Karpas-422 (cell line): ENCODE measurements around the gene HS6ST1. TPM values are rescaled to one million over a fixed set of nuclear protein-coding genes. Genes with fewer than 3 reads are reported as not detected.

Experiments used
- DNase-seq: peaks from one replicate; pipeline ENCODE4 v3.0.0-alpha.2; 2015
- H2AFZ ChIP-seq: fragments of 200-600 bp; sonication (generic); 2 replicates; pipeline ENCODE4 v1.6.1; 2014; ENCODE audit warnings: antibody characterized with exemption, low read length, mixed read lengths
- H3K27ac ChIP-seq: fragments of 200-600 bp; sonication (generic); 2 replicates; pipeline ENCODE4 v1.5.1; 2014; ENCODE audit warnings: mild to moderate bottlenecking, low read length, moderate library complexity
- H3K27me3 ChIP-seq: fragments of 200-600 bp; sonication (generic); 2 replicates; pipeline ENCODE4 v1.6.1; 2014; ENCODE audit warnings: low read length, mixed read lengths
- H3K36me3 ChIP-seq: fragments of 200-600 bp; sonication (generic); 2 replicates; pipeline ENCODE4 v1.6.1; 2014; ENCODE audit warnings: low read length, mixed read lengths; ENCODE audit not compliant: insufficient read depth
- H3K4me1 ChIP-seq: fragments of 200-600 bp; sonication (generic); 2 replicates; pipeline ENCODE4 v1.6.1; 2014; ENCODE audit warnings: mild to moderate bottlenecking, low read length, mixed read lengths
- H3K4me2 ChIP-seq: fragments of 200-600 bp; sonication (generic); 2 replicates; pipeline ENCODE4 v1.6.1; 2014; ENCODE audit warnings: low read length, low read depth, mild to moderate bottlenecking; ENCODE audit not compliant: poor library complexity, severe bottlenecking
- H3K4me3 ChIP-seq: fragments of 200-600 bp; sonication (generic); 2 replicates; pipeline ENCODE4 v1.5.1; 2014; ENCODE audit warnings: mild to moderate bottlenecking, antibody characterized with exemption, low read length, mixed read lengths
- H3K79me2 ChIP-seq: fragments of 200-600 bp; sonication (generic); 2 replicates; pipeline ENCODE4 v1.6.1; 2014; ENCODE audit warnings: mild to moderate bottlenecking, low read length, mixed read lengths
- H3K9ac ChIP-seq: fragments of 200-600 bp; sonication (generic); 2 replicates; pipeline ENCODE4 v1.6.0; 2014; ENCODE audit warnings: low read length
- H3K9me2 ChIP-seq: fragments of 200-600 bp; sonication (generic), shearing (Covaris generic); replicated peaks from 2 replicates; pipeline ENCODE4 v1.6.0; 2014; ENCODE audit warnings: mild to moderate bottlenecking, low read length, moderate library complexity; ENCODE audit not compliant: insufficient read depth
- H3K9me3 ChIP-seq: fragments of 300-700, 200-600 bp; sonication (generic); 2 replicates; pipeline ENCODE4 v1.6.1; 2014; ENCODE audit warnings: low read length, mixed read lengths
- H4K20me1 ChIP-seq: fragments of 200-600 bp; sonication (generic); 2 replicates; pipeline ENCODE4 v1.6.1; 2014; ENCODE audit warnings: mild to moderate bottlenecking, antibody characterized with exemption, low read length, low read depth; ENCODE audit not compliant: insufficient read depth
- total RNA-seq: library from RNA; depleted of rRNA; stranded (reverse); fragments of >200 nt; shearing (Covaris generic); gene quantifications from 2 replicates; pipeline ENCODE4 v1.2.3, GENCODE V29; 2014; ENCODE audit warnings: low replicate concordance

The HS6ST1 gene
- total RNA-seq, 1 experiment from 2014 or later = 3.3 TPM

DNA sequence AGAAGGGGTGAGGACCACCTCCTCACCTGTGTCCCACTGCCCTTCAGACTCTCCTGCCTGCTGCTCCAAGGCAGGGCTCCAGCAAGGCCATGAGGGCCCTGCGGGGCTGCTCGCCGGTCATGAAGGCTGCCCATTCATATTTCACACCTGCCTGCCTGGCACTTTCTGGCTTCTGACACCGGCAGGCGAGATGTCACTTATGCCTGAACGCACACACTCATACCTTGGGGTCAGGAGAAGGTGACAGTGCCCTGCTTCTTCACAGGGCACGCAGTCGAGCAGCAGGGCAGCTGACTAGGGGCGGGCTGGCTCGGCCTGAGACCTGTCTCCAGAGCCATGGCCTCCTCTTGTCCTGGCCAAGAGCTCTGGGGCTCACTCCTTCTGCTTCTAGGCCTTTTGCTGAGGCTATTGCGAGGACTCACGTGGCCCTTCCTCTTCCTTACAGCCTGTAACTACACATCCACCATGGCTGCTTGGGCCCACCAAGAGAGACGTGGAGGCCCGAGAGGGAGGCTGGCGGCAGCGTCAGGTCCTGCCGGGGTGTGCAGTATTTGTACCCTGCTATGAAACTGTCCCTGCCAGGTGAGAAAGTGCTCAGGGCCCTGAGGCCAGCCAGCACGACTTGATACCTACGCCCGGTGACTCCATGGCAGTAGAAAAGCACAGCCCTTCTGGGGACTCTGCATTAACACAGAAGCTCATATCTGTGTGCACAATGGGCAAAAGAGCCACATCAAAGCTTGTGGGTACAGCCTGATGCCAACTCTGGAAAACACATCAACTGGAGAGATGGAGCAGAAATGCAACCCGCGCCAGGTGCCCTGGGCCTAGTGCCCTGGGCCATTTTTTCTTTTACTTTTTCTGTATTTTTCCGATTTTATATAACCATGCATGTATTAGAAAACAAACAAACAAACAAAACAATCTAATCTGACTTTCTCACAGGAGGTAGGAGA, 30.6 kb downstream of the HS6ST1 start:
- Histone ChIP-seq H2AFZ (no peak overlapping the region), H3K9me2 (no peaks in the 10 kb centered on the region), H3K36me3 (no peaks in the 10 kb centered on the region), H3K9me3 (no peaks in the 10 kb centered on the region), H3K4me2 (no peak overlapping the region), H3K4me3 (no peak overlapping the region), H4K20me1 (peaks cover 17% of the 10 kb centered on the region; the same call in 1 of the 2 replicates), H3K4me1 (no peaks in the 10 kb centered on the region), H3K27ac (no peak overlapping the region), H3K27me3 (no peaks in the 10 kb centered on the region), H3K9ac (no peak overlapping the region), H3K79me2 (no peaks in the 10 kb centered on the region)
- DNase-seq = no peak

GRCh38 chr2:128286905-128287779, 31.5 kb downstream of the HS6ST1 start:
- H3K9ac ChIP-seq = no peak overlapping the region
- no peaks in the 10 kb centered on the region for H3K9me3 ChIP-seq

GRCh38 chr2:128286011-128286721, 32.5 kb downstream of the HS6ST1 start:
- Histone ChIP-seq H3K79me2 (no peaks in the 10 kb centered on the region), H3K4me2 (no peak overlapping the region), H3K4me3 (no peak overlapping the region), H3K4me1 (peaks cover 3% of the 10 kb centered on the region), H3K9ac (no peak overlapping the region), H3K9me2 (no peaks in the 10 kb centered on the region), H3K36me3 (no peaks in the 10 kb centered on the region), H2AFZ (no peak overlapping the region), H4K20me1 (peaks cover 15% of the 10 kb centered on the region; the same call in 1 of the 2 replicates), H3K27me3 (no peaks in the 10 kb centered on the region), H3K9me3 (no peaks in the 10 kb centered on the region), H3K27ac (no peak overlapping the region)
- DNase-seq = no peak

More at GRCh38 chr2:128286905-128287779, 31.5 kb downstream of the HS6ST1 start:
- no peak for DNase-seq
- Histone ChIP-seq H2AFZ (no peak overlapping the region), H3K36me3 (no peaks in the 10 kb centered on the region), H3K4me3 (no peak overlapping the region), H3K27me3 (no peaks in the 10 kb centered on the region), H4K20me1 (peaks cover 16% of the 10 kb centered on the region; the same call in 1 of the 2 replicates), H3K4me1 (no peaks in the 10 kb centered on the region), H3K4me2 (no peak overlapping the region), H3K79me2 (no peaks in the 10 kb centered on the region), H3K27ac (no peak overlapping the region), H3K9me2 (no peaks in the 10 kb centered on the region)

GRCh38 chr2:128285329-128285931, 33.2 kb downstream of the HS6ST1 start:
- no peak overlapping the region for H3K9ac ChIP-seq
- H4K20me1 ChIP-seq = peaks cover 15% of the 10 kb centered on the region; the same call in 1 of the 2 replicates
- H3K36me3 ChIP-seq = no peaks in the 10 kb centered on the region
- peaks cover 6% of the 10 kb centered on the region for H3K4me1 ChIP-seq
- no peak overlapping the region for H2AFZ ChIP-seq
- no peak for DNase-seq
- H3K4me3 ChIP-seq = no peak overlapping the region
- H3K79me2 ChIP-seq = no peaks in the 10 kb centered on the region
- H3K27me3 ChIP-seq = no peaks in the 10 kb centered on the region
- H3K9me2 ChIP-seq = no peaks in the 10 kb centered on the region
- no peak overlapping the region for H3K4me2 ChIP-seq
- no peaks in the 10 kb centered on the region for H3K9me3 ChIP-seq
- no peak overlapping the region for H3K27ac ChIP-seq

DNA sequence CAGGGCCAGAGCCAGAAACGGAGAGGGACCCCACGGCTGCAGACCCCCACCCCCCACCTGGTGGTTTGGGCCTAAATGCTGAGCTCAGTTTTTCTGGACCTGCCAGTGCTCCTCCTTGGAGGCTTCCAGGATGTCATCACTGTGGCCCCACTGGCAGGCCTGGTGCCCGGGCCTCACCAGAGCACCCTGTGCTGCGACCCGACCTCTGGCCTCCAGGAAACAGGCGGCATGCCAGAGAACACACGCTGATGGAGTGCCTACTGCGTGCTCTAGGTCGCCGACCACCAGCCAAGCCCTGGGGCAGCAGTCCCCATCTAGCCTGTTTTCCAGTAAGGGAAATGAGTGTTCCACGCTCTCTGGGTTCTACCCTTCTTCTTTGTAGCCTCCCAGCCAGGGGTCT, 33.8 kb downstream of the HS6ST1 start:
- H3K4me3 ChIP-seq = no peak overlapping the region
- H2AFZ ChIP-seq = no peak overlapping the region
- no peak overlapping the region for H3K9ac ChIP-seq
- H3K4me1 ChIP-seq = peaks cover 6% of the 10 kb centered on the region
- peaks cover 16% of the 10 kb centered on the region; the same call in 1 of the 2 replicates for H4K20me1 ChIP-seq
- no peaks in the 10 kb centered on the region for H3K27me3 ChIP-seq
- no peaks in the 10 kb centered on the region for H3K36me3 ChIP-seq
- H3K79me2 ChIP-seq = no peaks in the 10 kb centered on the region
- no peak for DNase-seq
- no peaks in the 10 kb centered on the region for H3K9me2 ChIP-seq
- H3K27ac ChIP-seq = no peak overlapping the region
- H3K4me2 ChIP-seq = no peak overlapping the region
- H3K9me3 ChIP-seq = no peaks in the 10 kb centered on the region

GRCh38 chr2:128284037-128284441, 34.6 kb downstream of the HS6ST1 start:
- no peak overlapping the region for H3K4me3 ChIP-seq
- no peak overlapping the region for H3K27ac ChIP-seq
- no peaks in the 10 kb centered on the region for H3K36me3 ChIP-seq
- H3K4me1 ChIP-seq = peaks cover 6% of the 10 kb centered on the region
- no peak overlapping the region for H3K4me2 ChIP-seq
- no peaks in the 10 kb centered on the region for H3K27me3 ChIP-seq
- H3K9ac ChIP-seq = no peak overlapping the region
- H4K20me1 ChIP-seq = peaks cover 17% of the 10 kb centered on the region; the same call in 1 of the 2 replicates
- H3K79me2 ChIP-seq = no peaks in the 10 kb centered on the region
- no peaks in the 10 kb centered on the region for H3K9me2 ChIP-seq
- no peak overlapping the region for H2AFZ ChIP-seq
- no peaks in the 10 kb centered on the region for H3K9me3 ChIP-seq
- DNase-seq = no peak

DNA sequence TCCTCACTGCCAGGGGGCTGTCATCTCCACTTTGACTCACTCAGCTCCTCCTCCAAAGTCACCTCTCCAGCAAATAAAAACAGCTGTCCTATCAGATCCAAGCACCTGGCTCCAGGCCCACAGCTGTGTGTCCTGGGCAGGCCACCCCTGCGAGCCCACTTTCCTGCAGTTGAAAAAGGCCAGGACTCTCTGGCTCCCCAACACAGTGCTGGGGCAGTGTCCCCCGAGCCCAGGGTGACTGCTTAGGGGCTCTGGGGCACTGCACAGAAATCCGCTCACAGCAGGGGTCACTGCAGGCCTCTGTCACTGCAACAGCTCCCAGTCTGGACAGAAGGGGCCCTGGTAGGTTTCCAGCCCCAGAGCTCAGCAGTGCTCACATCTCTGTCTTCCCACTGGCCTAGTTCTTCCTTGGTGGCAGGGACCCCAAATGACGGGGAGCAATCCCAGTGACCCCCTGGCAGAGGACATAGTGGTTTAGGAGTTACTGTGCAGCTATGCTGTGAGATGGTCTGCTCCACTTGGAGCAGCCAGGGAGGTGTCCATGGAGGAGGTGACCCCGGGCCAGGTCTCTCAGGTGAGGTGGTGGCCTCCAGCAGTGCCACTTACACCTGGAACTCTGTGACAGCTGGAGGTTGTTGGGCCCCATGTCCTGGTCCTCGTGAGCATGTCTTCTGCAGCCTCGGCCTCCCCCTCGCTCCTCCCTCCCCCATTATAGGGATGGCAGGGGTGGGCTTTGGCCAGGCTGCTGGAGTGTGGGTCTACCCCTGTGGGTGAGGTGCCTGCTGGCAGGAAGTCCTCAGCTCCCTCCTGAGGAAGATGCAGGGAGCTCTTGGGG, 35.5 kb downstream of the HS6ST1 start:
- Histone ChIP-seq H4K20me1 (peaks cover 16% of the 10 kb centered on the region; the same call in 1 of the 2 replicates), H3K27ac (no peak overlapping the region), H3K4me3 (no peak overlapping the region), H2AFZ (no peak overlapping the region), H3K36me3 (no peaks in the 10 kb centered on the region), H3K27me3 (no peaks in the 10 kb centered on the region), H3K4me2 (no peak overlapping the region), H3K9ac (no peak overlapping the region), H3K4me1 (peaks cover 6% of the 10 kb centered on the region), H3K79me2 (no peaks in the 10 kb centered on the region), H3K9me2 (no peaks in the 10 kb centered on the region), H3K9me3 (no peaks in the 10 kb centered on the region)
- no peak for DNase-seq
